ENCODE data around the gene KCNE3.

GRCh38 chr11:74457356-74457755 lies 10.0 kb downstream of the KCNE3 start:
- TF ChIP-seq CTCF (IDR thresholded peaks at IDR 0.05) (no peak), POLR2A (IDR thresholded peaks at IDR 0.05) (no peak)
